ENCODE data around the gene WNK1.
A peak's percentile ranks its signal among the peaks of the same experiment; 100 is the strongest.

Gene WNK1

DNA sequence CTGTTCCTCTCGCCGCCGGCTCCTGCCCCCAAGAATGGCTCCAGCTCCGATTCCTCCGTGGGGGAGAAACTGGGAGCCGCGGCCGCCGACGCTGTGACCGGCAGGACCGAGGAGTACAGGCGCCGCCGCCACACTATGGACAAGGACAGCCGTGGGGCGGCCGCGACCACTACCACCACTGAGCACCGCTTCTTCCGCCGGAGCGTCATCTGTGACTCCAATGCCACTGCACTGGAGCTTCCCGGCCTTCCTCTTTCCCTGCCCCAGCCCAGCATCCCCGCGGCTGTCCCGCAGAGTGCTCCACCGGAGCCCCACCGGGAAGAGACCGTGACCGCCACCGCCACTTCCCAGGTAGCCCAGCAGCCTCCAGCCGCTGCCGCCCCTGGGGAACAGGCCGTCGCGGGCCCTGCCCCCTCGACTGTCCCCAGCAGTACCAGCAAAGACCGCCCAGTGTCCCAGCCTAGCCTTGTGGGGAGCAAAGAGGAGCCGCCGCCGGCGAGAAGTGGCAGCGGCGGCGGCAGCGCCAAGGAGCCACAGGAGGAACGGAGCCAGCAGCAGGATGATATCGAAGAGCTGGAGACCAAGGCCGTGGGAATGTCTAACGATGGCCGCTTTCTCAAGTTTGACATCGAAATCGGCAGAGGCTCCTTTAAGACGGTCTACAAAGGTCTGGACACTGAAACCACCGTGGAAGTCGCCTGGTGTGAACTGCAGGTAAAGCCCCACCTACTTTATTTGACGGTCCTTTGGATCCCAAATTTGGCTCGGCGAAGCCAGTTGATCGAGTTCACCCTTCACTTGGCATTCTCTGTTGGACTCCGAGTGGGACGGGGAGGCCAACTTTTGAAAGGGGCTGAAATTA lies 1.5 kb downstream of the WNK1 start:
- no peak; the same call in 1 of the 2 replicates for TF ChIP-seq CTCF (conservative IDR thresholded peaks at IDR 0.05; ENCODE audit: low read depth, low read length)
- Histone ChIP-seq H3K27me3 (ENCODE audit: insufficient read depth, low read depth) (no peaks in the 10 kb centered on the region), H3K4me3 (IDR thresholded peaks at IDR 0.05; ENCODE audit: insufficient read depth, low read depth, low read length) (no peak overlapping the region), H3K36me3 (ENCODE audit: insufficient read depth) (no peaks in the 10 kb centered on the region), H3K27ac (peak overlapping the region; percentile 90; the same call in 1 of the 2 replicates), H3K4me2 (peak overlapping the region; percentile 85), H3K4me1 (ENCODE audit: low read depth, poor library complexity, severe bottlenecking) (peaks cover 51% of the 10 kb centered on the region), H4K20me1 (ENCODE audit: insufficient read depth) (peaks cover 31% of the 10 kb centered on the region), H3K79me2 (ENCODE audit: insufficient read depth, low read depth) (peaks cover 60% of the 10 kb centered on the region), H2AFZ (ENCODE audit: low read depth) (no peak overlapping the region), H3K9ac (peak overlapping the region; percentile 73; the same call in 1 of the 2 replicates)

GRCh38 chr12:754473-754820 lies 2.1 kb downstream of the WNK1 start:
- peaks cover 33% of the 10 kb centered on the region for H4K20me1 ChIP-seq (ENCODE audit: insufficient read depth)
- H3K9ac ChIP-seq = peak overlapping the region; percentile 73; the same call in 1 of the 2 replicates
- peak overlapping the region; percentile 90; the same call in 1 of the 2 replicates for H3K27ac ChIP-seq
- H3K79me2 ChIP-seq (ENCODE audit: insufficient read depth, low read depth) = peaks cover 66% of the 10 kb centered on the region
- no peak overlapping the region for H2AFZ ChIP-seq (ENCODE audit: low read depth)
- no peak for TF ChIP-seq CTCF (conservative IDR thresholded peaks at IDR 0.05; ENCODE audit: low read depth, low read length)
- H3K4me2 ChIP-seq = peak overlapping the region; percentile 85
- H3K27me3 ChIP-seq (ENCODE audit: insufficient read depth, low read depth) = no peaks in the 10 kb centered on the region
- no peak overlapping the region for H3K4me3 ChIP-seq (IDR thresholded peaks at IDR 0.05; ENCODE audit: insufficient read depth, low read depth, low read length)
- peaks cover 47% of the 10 kb centered on the region for H3K4me1 ChIP-seq (ENCODE audit: low read depth, poor library complexity, severe bottlenecking)
- H3K36me3 ChIP-seq (ENCODE audit: insufficient read depth) = no peaks in the 10 kb centered on the region

- Histone ChIP-seq H4K20me1 (ENCODE audit: insufficient read depth) (peaks cover 38% of the 10 kb centered on the region), H3K4me3 (IDR thresholded peaks at IDR 0.05; ENCODE audit: insufficient read depth, low read depth, low read length) (no peak overlapping the region), H3K27me3 (ENCODE audit: insufficient read depth, low read depth) (no peaks in the 10 kb centered on the region), H2AFZ (ENCODE audit: low read depth) (no peak overlapping the region), H3K36me3 (ENCODE audit: insufficient read depth) (no peaks in the 10 kb centered on the region), H3K79me2 (ENCODE audit: insufficient read depth, low read depth) (peaks cover 71% of the 10 kb centered on the region), H3K4me1 (ENCODE audit: low read depth, poor library complexity, severe bottlenecking) (peaks cover 47% of the 10 kb centered on the region), H3K27ac (peak overlapping the region; percentile 90; the same call in 1 of the 2 replicates), H3K4me2 (peak overlapping the region; percentile 85), H3K9ac (peak overlapping the region; percentile 73; the same call in 1 of the 2 replicates)
- TF ChIP-seq CTCF (conservative IDR thresholded peaks at IDR 0.05; ENCODE audit: low read depth, low read length) = peak; percentile 36
Measured at GRCh38 chr12:754851-755562, 2.6 kb downstream of the WNK1 start.

DNA sequence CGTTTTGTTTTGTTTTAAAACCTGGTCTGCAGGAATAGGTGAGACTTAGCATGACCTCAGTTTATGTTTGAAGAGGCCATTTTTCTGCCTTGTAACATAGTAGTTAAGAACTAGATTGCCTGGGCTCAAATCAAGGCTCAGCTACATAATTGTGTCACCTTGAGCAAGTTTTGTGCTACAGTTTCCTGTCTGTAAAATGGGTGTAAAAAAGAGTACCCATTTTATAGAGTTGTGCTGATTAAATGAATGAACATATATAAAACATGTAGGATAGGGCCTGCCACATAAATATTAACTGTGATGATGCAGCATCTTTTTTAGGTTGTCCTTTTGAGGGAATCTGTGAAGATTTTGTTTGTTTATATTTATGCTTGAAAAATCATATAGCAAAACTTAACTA lies 7.2 kb downstream of the WNK1 start:
- Histone ChIP-seq H3K27me3 (ENCODE audit: insufficient read depth, low read depth) (no peaks in the 10 kb centered on the region), H3K36me3 (ENCODE audit: insufficient read depth) (peaks cover 7% of the 10 kb centered on the region; the same call in 1 of the 2 replicates), H3K9ac (no peak overlapping the region), H3K4me1 (ENCODE audit: low read depth, poor library complexity, severe bottlenecking) (peaks cover 61% of the 10 kb centered on the region), H4K20me1 (ENCODE audit: insufficient read depth) (peaks cover 54% of the 10 kb centered on the region), H3K79me2 (ENCODE audit: insufficient read depth, low read depth) (peaks cover 100% of the 10 kb centered on the region), H3K27ac (no peak overlapping the region), H3K4me3 (IDR thresholded peaks at IDR 0.05; ENCODE audit: insufficient read depth, low read depth, low read length) (no peak overlapping the region), H2AFZ (ENCODE audit: low read depth) (no peak overlapping the region), H3K4me2 (no peak overlapping the region)
- no peak for TF ChIP-seq CTCF (conservative IDR thresholded peaks at IDR 0.05; ENCODE audit: low read depth, low read length)
